Kidney (tissue), 14 donors: ENCODE measurements around the gene CEP85L. TPM values are rescaled to one million over a fixed set of nuclear protein-coding genes. Genes with fewer than 3 reads are reported as not detected.

Source experiments
- DNase-seq, 5 donors: peaks; one replicate each; pipeline ENCODE4 v3.0.0-alpha.2; 2013 to 2020
- FAIRE-seq: peaks from 2 replicates; lab custom pipeline; 2012; peaks lifted over from hg19 to GRCh38; lab: Jason Lieb, UNC
- H3K27ac ChIP-seq, 2 donors: one replicate each; pipeline ENCODE4 v1.7.0; 2013; ENCODE audit warnings: low read depth in 2 of 2, low read length in 2 of 2, inconsistent platforms in 1 of 2
- H3K27me3 ChIP-seq: one replicate; pipeline ENCODE4 v1.7.1; 2013; ENCODE audit warnings: low read length, inconsistent platforms; ENCODE audit not compliant: control insufficient read depth, insufficient read depth
- H3K36me3 ChIP-seq, 3 donors: one replicate each; pipeline versions ENCODE4 v1.7.0 to v1.7.1; 2013; ENCODE audit warnings: low read length in 3 of 3, control low read depth in 1 of 3, inconsistent platforms in 1 of 3; ENCODE audit not compliant: insufficient read depth in 3 of 3, control insufficient read depth in 2 of 3
- H3K4me1 ChIP-seq, 3 donors: one replicate each; pipeline versions ENCODE4 v1.7.0 to v1.7.1; 2013; ENCODE audit warnings: low read length in 3 of 3, inconsistent platforms in 1 of 3, low read depth in 1 of 3; ENCODE audit not compliant: control insufficient read depth in 2 of 3, insufficient read depth in 2 of 3
- H3K4me3 ChIP-seq, 3 donors: one replicate each; pipeline versions ENCODE4 v1.7.0 to v1.8.1; 2013; ENCODE audit warnings: low read length in 3 of 3, control low read depth in 1 of 3, inconsistent platforms in 1 of 3
- H3K9ac ChIP-seq, 3 donors: one replicate each; pipeline versions ENCODE4 v1.7.0 to v1.7.1; 2013; ENCODE audit warnings: low read length in 3 of 3, control low read depth in 1 of 3, inconsistent platforms in 1 of 3
- H3K9me3 ChIP-seq, 3 donors: one replicate each; pipeline versions ENCODE4 v1.7.0 to v1.7.1; 2013; ENCODE audit warnings: low read length in 3 of 3, control low read depth in 1 of 3, inconsistent platforms in 1 of 3; ENCODE audit not compliant: control insufficient read depth in 2 of 3, insufficient read depth in 1 of 3
- intact Hi-C: fragments of 100-400 bp; cut with DNase I; formaldehyde crosslinking; loops from one replicate; pipeline ENCODE4 v1.11.1; 2022
- polyA plus RNA-seq: library from polyadenylated mRNA; stranded (reverse); fragments of 350-450 nt; fragmentation: Illumina TruSeq; extraction: RNeasy Lipid Tissue Mini Kit (QIAGEN cat#74804); gene quantifications from one replicate; pipeline ENCODE4 v1.2.3, GENCODE V29; 2014; ENCODE audit warnings: low read depth, low replicate concordance; ENCODE audit not compliant: insufficient read depth
- total RNA-seq: library from RNA; stranded (reverse); fragmentation: NEBNext Ultra II Directional; extraction: Animal tissue kit (Norgen Biotek cat#: 25700); gene quantifications from one replicate; pipeline ENCODE4 v1.2.1, GENCODE V29; 2021
- TF ChIP-seq, protein P1 (sequence below): IDR thresholded peaks from 3 replicates; pipeline ENCODE4 v1.5.1; 2012; ENCODE audit warnings: mild to moderate bottlenecking, moderate library complexity, borderline replicate concordance; ENCODE audit not compliant: insufficient read depth; ENCODE audit errors: extremely low read depth
- donor health status: control.
- donor health status: control.
- donor health status: control.
- donor health status: control.
- donor health status: control.
- donor health status: DM: yes; HTN: yes; CAD: no.
- donor health status: Normal renal cell carcinoma (clear cell type).

Gene CEP85L
- total and polyA plus RNA-seq, 2 donors from 2014 or later = 0.84 to 12.9 TPM

GRCh38 chr6:118678866-118679265 is 27.5 kb upstream of the CEP85L start:
- Histone ChIP-seq H3K9me3 (no peaks in the 10 kb centered on the region), H3K9ac (no peak overlapping the region), H3K27ac (no peak overlapping the region), H3K36me3 (no peaks in the 10 kb centered on the region), H3K4me1 (no peaks in the 10 kb centered on the region), H3K4me3 (no peak overlapping the region), H3K27me3 (no peaks in the 10 kb centered on the region)
- TF ChIP-seq, protein P1, sequence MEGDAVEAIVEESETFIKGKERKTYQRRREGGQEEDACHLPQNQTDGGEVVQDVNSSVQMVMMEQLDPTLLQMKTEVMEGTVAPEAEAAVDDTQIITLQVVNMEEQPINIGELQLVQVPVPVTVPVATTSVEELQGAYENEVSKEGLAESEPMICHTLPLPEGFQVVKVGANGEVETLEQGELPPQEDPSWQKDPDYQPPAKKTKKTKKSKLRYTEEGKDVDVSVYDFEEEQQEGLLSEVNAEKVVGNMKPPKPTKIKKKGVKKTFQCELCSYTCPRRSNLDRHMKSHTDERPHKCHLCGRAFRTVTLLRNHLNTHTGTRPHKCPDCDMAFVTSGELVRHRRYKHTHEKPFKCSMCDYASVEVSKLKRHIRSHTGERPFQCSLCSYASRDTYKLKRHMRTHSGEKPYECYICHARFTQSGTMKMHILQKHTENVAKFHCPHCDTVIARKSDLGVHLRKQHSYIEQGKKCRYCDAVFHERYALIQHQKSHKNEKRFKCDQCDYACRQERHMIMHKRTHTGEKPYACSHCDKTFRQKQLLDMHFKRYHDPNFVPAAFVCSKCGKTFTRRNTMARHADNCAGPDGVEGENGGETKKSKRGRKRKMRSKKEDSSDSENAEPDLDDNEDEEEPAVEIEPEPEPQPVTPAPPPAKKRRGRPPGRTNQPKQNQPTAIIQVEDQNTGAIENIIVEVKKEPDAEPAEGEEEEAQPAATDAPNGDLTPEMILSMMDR = no peak
- no peak for FAIRE-seq
- no peak for DNase-seq
- intact Hi-C loops = no loop called here

DNA sequence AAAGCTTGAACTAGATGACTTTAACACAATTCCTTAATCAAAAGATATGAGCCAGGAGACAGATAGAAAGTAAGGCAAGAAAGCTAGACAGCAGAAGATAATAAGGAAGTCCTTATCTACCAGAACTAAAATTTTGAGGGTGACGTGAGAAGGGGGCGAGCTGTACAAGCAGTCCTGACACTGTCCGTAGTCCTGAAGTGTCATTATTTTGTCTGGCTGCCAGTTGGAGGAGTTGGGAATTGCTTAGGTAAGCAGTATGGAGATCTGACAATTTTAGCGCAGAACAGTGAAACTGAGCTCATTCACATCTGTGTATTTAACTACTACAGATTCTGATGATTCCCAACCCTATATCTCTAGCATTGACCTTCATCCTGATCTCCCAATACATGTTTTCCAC is 25.8 kb upstream of the CEP85L start:
- Histone ChIP-seq H3K9ac (no peak overlapping the region), H3K27ac (no peak overlapping the region), H3K27me3 (no peaks in the 10 kb centered on the region), H3K4me1 (no peaks in the 10 kb centered on the region), H3K9me3 (no peaks in the 10 kb centered on the region), H3K36me3 (no peaks in the 10 kb centered on the region), H3K4me3 (no peak overlapping the region)
- TF ChIP-seq, protein P1 = no peak
- DNase-seq = peak in 1 of 5 donors; percentile 9
- intact Hi-C loops = no loop called here
- FAIRE-seq = no peak

DNA sequence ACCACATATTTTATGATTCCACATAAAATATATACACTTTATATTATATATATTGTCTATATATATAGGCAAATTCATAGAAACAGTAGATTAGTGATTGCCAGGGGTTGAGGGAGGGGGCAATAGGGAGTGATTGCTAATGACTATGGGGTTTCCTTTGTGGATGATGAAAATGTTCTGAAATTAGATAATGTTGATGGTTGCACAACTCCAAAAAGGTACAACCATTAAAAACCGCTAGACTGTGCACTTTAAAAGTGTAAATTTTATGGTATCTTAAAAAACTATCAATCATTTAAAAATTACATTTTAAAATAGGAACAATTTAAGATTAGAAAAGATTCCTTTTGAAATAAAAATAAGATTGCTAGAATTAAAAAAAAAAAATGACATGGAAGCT is 23.8 kb upstream of the CEP85L start:
- Histone ChIP-seq H3K4me1 (no peaks in the 10 kb centered on the region), H3K4me3 (no peak overlapping the region), H3K9ac (no peak overlapping the region), H3K27ac (no peak overlapping the region), H3K27me3 (no peaks in the 10 kb centered on the region), H3K9me3 (no peaks in the 10 kb centered on the region), H3K36me3 (no peaks in the 10 kb centered on the region)
- FAIRE-seq (no peak), DNase-seq (no peak)
- intact Hi-C loops = no loop called here
- TF ChIP-seq, protein P1 = no peak

GRCh38 chr6:118674772-118675171 is 23.4 kb upstream of the CEP85L start:
- no peak overlapping the region for H3K27ac ChIP-seq
- H3K4me1 ChIP-seq = no peaks in the 10 kb centered on the region
- intact Hi-C loops = no loop called here
- DNase-seq = no peak
- no peaks in the 10 kb centered on the region for H3K9me3 ChIP-seq
- H3K36me3 ChIP-seq = no peaks in the 10 kb centered on the region
- H3K9ac ChIP-seq = no peak overlapping the region
- no peak for FAIRE-seq
- H3K4me3 ChIP-seq = no peak overlapping the region
- TF ChIP-seq, protein P1 = no peak
- H3K27me3 ChIP-seq = no peaks in the 10 kb centered on the region
